MG63 (cell line): Measurements from ENCODE around the gene TMEM108. TPM values are rescaled to one million over a fixed set of nuclear protein-coding genes. Genes with fewer than 3 reads are reported as not detected.

Source experiments
- DNase-seq: peaks from one replicate; pipeline ENCODE4 v3.0.0-alpha.2; 2020
- H3K27me3 ChIP-seq: fragments of 250-450 bp; sonication (Bioruptor Pico); 2 replicates; pipeline ENCODE4 v1.5.1; 2020; ENCODE audit warnings: mild to moderate bottlenecking, moderate library complexity
- H3K36me3 ChIP-seq: fragments of 250-450 bp; sonication (Bioruptor Pico); 2 replicates; pipeline ENCODE4 v1.5.1; 2020; ENCODE audit warnings: mild to moderate bottlenecking, moderate library complexity
- H3K4me3 ChIP-seq: fragments of 250-450 bp; sonication (Bioruptor Pico); 2 replicates; pipeline ENCODE4 v1.5.1; 2020; ENCODE audit warnings: mild to moderate bottlenecking, moderate library complexity
- H3K9me3 ChIP-seq: fragments of 250-450 bp; sonication (Bioruptor Pico); 2 replicates; pipeline ENCODE4 v1.5.1; 2020; ENCODE audit warnings: mild to moderate bottlenecking, moderate library complexity
- total RNA-seq: library from RNA; depleted of rRNA; stranded (reverse); fragments of >200 nt; shearing (Covaris generic); gene quantifications from 2 replicates; pipeline ENCODE4 v1.2.3, GENCODE V29; 2014; ENCODE audit warnings: low replicate concordance

TMEM108 gene
- total RNA-seq, 1 experiment from 2014 or later, result 0.79 TPM

DNA sequence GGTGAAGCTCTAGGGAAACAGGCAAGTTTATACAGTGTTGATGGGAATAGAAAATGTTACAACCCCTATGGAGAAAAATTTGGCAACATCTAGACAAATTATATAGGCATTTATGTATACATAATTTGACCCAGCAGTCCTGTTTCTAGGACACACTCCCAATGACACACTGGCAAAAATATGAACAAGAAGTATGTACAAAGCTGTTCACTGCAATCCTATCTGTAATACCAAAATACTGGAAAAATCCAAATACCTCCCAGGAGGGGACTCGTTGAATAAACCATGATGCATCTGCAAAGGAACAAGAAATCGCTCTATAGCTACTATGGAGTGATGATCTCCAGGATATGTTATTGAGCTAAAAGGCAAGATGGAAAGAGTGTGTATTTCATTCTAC lies 370.2 kb downstream of the TMEM108 start:
- Histone ChIP-seq H3K9me3 (no peaks in the 10 kb centered on the region), H3K36me3 (no peaks in the 10 kb centered on the region), H3K27me3 (no peaks in the 10 kb centered on the region), H3K4me3 (no peak overlapping the region)
- no peak for DNase-seq

DNA sequence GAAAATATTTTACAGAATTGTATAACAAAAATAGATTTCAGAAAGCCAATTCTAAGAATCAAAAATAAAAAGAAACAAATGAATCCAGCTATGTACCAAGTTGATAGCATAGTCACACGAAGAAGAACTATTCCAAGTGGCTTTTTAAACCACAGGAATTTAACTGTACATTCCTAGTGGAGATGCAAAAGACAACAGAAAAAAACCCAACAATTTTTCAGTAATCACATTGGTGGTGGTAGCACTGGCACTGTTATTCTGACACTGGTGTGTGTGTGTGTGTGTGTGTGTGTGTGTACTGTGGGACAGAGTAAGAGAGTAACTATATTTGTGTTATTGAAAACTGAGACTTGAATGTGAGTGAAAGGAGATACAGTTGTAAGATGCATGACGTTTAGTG lies 370.8 kb downstream of the TMEM108 start:
- DNase-seq, result peak; percentile 24
- H3K36me3 ChIP-seq, result no peaks in the 10 kb centered on the region
- H3K27me3 ChIP-seq, result no peaks in the 10 kb centered on the region
- no peak overlapping the region for H3K4me3 ChIP-seq
- H3K9me3 ChIP-seq, result no peaks in the 10 kb centered on the region

DNA sequence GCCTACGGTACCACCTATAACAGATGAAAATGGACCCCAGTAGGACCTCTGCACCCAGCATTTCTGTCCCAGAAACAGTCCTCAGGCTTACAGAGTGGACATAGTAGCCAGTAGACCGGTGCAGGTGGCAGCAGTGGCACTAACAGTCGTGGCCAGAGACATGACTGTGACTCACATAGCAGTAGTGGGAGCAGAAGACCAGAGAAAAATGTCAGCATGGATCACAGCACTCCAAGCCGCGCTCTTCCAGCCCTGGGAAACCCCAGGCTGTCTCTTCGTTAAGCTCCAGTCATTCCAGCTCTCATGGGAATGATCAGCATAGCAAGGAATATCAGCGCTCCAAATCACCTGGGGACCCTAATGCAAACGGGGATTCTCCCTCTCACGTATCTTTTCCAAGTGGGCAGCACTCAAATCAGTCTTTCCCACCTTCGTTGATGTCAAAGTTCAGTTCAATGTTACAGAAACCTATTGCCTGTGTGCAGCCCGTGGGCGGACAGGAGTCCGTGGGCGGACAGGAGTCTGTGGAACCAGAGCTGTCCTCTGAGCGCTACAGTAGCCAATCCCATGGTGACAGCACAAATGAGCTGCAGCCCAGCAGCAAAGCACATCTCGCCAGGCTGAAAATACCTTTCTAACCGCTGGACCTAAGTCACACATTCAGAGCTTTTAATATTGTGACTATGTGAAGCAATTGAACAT lies 372.2 kb downstream of the TMEM108 start:
- DNase-seq, result no peak
- H3K36me3 ChIP-seq, result no peaks in the 10 kb centered on the region
- H3K4me3 ChIP-seq, result no peak overlapping the region
- no peaks in the 10 kb centered on the region for H3K9me3 ChIP-seq
- H3K27me3 ChIP-seq, result no peaks in the 10 kb centered on the region

DNA sequence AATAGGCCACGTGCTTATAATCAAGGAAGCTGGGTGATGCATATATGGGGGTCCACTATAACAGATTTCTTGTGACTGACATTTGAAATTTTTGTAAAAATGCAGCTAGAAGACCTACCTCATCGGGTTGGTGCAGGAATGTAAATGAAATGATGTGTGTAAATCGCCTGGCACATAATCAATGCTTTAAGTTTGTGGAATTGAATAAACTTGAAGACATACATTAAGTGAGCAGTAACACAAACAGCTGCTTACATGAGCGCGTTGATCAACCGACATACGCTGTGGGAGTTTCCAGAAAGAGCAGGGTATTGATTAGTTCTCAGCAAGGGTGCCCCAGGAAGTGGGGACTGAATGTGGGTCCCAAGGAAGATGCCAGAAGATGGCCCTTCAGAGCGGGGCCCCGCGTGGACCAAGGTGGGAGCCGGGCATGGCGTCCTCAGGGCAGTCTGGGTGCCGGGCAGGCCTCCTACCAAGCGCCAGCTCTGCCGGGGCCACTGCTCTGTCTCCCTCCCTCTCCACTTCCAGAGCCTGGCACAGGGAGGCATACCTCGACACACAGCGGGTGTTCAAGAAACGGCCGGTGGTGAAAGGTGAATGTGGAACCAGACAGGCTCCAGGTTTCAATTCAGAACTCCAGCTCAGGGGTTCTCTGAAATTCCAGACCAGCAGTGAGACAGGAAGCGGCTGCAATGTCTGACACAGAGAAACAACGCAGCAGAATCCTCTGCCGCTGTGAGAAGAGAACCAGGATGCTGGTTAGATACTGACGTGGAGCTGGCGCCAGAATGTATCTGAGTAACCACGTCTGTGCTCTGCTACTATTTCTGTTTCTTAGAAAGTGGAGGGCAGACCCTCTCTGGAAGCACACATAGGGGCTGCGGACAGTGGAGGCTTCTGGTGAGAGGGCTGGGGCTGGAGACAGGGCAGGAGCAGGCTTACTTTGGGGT lies 374.3 kb downstream of the TMEM108 start:
- DNase-seq, result peak; percentile 63
- Histone ChIP-seq H3K27me3 (no peaks in the 10 kb centered on the region), H3K4me3 (no peak overlapping the region; the same call in 1 of the 2 replicates), H3K9me3 (no peaks in the 10 kb centered on the region), H3K36me3 (no peaks in the 10 kb centered on the region)

DNA sequence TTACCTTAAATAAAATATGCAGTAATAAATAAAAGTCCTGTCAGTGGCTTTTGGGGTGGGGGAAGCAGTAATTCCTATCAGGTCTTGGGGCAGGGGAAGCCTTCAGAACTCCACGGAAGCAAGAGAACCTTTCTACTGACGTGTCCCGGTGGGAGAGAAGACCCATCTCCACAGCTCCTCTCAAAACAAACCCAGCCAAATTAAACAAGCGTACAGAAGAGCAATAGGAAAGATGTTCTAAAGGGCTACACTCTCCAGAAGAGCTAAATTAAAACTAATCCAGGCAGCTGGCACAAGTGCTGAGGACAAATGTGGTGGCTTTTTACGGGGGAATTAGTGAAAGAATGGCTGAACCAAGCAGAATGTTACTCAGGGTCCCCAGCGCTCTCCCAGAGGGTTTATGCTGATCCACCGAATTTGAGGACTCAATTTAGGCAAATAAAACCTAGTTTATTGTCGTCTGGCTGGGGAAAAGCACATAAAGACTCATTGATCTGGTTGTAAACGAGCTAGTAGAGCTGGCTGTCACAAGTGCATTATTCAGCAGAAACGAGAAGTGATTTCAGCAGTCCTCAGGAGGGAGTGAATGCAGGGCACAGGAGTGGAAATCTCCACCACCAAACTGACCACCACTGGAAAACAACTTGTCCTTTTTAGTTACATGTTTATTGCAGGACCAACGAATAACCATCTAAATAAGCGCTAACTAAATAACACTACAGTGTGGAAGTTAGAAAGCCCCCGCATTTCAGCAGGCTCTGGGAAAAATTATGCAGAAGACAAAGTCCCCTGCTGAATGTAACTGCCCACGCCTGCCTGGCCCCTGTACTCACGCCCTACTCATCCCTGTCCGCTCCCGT lies 375.2 kb downstream of the TMEM108 start:
- H3K27me3 ChIP-seq, result no peaks in the 10 kb centered on the region
- DNase-seq, result peak; percentile 17

DNA sequence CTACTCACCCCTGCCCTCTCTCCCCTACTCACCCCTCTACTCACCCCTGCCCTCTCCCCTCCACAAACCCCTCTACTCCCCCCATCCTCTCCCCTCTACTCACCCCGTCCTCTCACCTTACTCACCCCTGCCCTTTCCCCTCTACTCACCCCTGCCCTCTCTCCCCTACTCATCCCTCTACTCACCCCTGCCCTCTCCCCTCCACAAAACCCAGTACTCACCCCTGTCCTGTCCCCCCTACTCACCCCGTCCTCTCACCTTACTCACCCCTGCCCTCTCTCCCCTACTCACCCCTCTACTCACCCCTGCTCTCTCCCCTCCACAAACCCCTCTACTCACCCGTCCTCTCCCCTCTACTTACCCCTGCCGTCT lies 375.8 kb downstream of the TMEM108 start:
- no peaks in the 10 kb centered on the region for H3K27me3 ChIP-seq
- no peaks in the 10 kb centered on the region; the same call in 1 of the 2 replicates for H3K9me3 ChIP-seq
- DNase-seq, result no peak
- H3K4me3 ChIP-seq, result no peak overlapping the region
- H3K36me3 ChIP-seq, result no peaks in the 10 kb centered on the region

More for the DNA sequence above, 375.2 kb downstream of the TMEM108 start:
- H3K9me3 ChIP-seq, result no peaks in the 10 kb centered on the region; the same call in 1 of the 2 replicates
- no peak overlapping the region for H3K4me3 ChIP-seq
- H3K36me3 ChIP-seq, result no peaks in the 10 kb centered on the region

DNA sequence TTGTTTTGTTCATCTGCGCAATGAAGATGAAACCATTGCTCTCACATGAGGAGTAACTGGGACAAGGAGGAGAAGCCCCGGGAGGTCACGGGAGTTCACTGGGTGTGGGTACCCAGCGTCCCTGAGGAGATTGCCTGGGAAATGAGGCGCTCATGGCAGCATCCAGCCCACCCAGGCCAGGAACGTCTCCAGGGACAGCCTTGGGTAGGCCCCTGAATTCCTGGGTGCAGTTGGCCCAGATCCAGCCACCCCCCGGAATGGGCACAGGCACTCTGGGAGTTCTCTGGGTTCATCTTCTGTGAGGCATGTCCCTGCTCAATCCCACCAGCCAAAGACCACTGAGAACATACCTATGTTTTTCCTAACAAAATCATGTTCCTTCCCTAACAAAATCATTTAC lies 380.2 kb downstream of the TMEM108 start:
- no peaks in the 10 kb centered on the region; the same call in 1 of the 2 replicates for H3K9me3 ChIP-seq
- no peaks in the 10 kb centered on the region for H3K36me3 ChIP-seq
- H3K27me3 ChIP-seq, result no peaks in the 10 kb centered on the region; the same call in 1 of the 2 replicates
- DNase-seq, result no peak
- no peak overlapping the region for H3K4me3 ChIP-seq

DNA sequence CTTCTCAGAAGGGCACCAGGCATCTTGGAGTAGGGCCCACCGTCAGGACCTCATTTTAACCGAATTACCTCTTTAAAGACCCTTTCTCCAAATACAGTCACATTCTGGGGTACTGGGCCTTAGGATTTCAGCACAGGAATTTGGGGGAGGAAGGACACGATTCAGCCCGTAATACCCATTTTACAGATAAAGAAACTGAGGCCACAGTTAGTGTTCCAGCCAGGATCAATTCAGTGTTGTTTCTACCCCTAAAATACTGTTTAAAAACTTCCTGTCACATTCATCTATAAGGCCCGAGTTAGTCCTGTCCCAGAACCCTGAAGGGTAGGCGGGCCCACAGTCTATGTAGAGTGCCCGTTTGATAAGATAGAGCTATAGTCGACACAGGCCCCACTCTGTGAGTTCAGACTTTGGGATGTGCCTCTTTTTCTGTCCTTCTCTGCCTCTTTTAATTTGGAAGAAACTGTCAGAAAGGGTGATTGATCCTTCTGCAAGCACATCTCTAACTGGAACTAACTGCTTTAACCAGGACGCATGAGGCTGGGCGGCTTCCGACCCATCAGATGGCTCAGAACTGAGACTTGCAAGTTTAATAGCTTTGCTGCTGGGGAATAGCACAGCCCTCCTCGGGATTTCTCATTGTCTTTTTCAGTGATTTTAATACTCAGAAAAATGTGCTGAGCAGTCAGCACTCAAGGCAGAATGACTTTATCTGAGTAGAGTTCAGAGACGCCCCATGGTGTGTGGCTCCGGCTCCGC lies 381.1 kb downstream of the TMEM108 start:
- Histone ChIP-seq H3K9me3 (no peaks in the 10 kb centered on the region; the same call in 1 of the 2 replicates), H3K36me3 (no peaks in the 10 kb centered on the region), H3K27me3 (no peaks in the 10 kb centered on the region; the same call in 1 of the 2 replicates), H3K4me3 (no peak overlapping the region)
- no peak for DNase-seq

DNA sequence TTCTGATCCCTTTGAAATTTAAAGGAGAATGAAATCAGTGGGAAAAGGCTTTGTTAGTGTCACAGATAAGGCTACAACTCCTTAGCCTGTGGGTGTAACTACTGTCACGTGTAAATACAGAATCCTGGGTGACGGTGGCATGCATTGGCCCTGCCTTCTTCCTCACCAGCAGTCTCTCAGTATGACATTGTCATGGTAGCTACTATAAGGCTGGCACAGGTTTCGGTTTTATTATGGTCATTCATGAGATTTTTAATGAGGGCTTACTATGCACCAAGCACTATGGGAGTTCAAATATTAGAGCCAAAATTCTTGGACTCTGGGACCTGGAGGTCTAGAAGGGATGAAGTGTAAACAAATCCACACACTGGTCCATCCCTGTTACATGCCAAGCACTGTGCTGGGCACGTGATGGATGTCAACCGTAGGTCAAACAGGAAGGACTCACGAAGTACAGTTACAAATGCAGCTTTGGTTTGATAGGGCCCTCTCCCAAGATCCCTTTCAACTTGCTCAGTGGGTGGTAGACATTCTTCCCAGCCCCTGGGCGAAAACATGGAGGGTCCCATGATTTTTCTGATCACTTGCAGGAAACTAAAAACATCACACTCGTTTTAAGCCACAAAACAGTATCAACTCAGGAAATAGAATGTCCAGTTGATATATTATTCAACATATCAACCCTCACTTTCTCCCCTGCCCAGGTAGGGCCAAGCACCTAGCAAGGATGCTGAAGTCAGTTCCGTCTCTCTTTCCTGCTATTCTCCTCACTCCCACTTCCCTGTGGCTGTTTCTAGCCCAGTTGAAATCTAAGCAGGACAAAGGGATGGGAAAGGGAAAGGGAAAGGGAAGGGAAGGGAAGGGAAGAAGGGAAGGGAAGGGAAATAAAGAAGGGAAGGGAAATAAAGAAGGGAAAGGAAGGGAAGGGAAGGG lies 387.0 kb downstream of the TMEM108 start:
- Histone ChIP-seq H3K36me3 (no peaks in the 10 kb centered on the region), H3K27me3 (no peaks in the 10 kb centered on the region; the same call in 1 of the 2 replicates), H3K4me3 (no peak overlapping the region), H3K9me3 (no peaks in the 10 kb centered on the region)
- no peak for DNase-seq

DNA sequence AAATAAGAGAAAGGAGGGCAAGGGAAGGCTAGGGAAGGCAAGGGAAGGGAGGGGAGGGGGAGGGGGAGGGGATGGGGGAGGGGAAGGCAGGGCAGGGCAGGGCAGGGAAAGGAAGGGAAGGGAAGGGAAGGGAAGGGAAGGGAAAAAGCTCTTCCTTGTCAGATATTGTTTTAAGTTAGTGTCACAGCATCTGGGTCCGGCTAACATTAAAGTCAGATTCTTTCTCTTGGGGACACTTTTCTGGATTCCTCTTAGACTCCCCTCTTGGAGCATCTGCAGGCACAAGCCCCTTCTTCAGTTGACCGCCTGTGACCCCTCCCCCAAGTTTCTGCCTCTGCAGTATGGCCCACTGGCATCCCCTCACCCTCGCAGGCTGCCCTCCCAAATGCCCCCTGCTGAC lies 387.7 kb downstream of the TMEM108 start:
- Histone ChIP-seq H3K36me3 (no peaks in the 10 kb centered on the region), H3K9me3 (no peaks in the 10 kb centered on the region), H3K27me3 (no peaks in the 10 kb centered on the region; the same call in 1 of the 2 replicates), H3K4me3 (no peak overlapping the region)
- DNase-seq, result no peak

DNA sequence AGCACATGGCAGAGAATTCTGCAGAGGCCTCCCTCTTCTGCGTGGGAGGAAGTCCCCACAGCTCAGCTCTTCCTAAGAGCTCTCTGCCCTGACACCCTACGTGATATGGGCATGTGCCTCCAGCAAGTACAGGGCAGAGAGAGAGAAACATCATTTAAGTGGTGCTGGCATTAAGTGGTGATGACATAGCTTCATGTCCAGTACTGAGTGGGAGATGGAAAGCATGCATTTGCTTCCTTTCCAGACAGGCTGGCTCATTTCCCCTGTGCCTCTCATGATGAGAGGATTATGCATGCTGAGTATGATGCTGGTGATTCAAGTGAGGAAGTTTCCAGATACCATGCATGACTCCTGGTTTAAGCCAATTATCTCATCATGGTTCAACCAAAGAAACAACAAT lies 388.5 kb downstream of the TMEM108 start:
- Histone ChIP-seq H3K9me3 (no peaks in the 10 kb centered on the region), H3K4me3 (no peak overlapping the region), H3K27me3 (no peaks in the 10 kb centered on the region; the same call in 1 of the 2 replicates), H3K36me3 (no peaks in the 10 kb centered on the region)
- peak; percentile 94 for DNase-seq

DNA sequence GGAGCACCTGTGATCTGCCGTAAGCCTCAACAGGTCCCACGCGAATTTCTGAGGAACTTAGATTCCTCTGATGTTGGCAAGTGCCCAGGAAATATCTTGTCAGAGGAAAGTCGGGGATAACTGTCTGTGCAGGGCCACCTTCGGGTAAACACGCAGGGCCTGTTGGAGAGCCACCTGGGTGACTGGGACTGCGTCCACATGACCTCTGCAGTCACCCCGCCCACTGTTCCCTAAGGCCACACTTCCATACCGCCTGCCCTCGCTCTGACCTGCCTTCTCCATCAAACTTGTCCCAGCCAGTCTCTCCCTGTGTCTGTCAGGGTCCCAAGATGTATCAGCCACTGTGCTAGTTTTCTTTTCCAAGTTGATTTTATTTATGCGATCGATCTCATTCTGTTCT lies 390.4 kb downstream of the TMEM108 start:
- Histone ChIP-seq H3K4me3 (no peak overlapping the region), H3K36me3 (no peaks in the 10 kb centered on the region), H3K27me3 (no peaks in the 10 kb centered on the region), H3K9me3 (no peaks in the 10 kb centered on the region)
- no peak for DNase-seq

DNA sequence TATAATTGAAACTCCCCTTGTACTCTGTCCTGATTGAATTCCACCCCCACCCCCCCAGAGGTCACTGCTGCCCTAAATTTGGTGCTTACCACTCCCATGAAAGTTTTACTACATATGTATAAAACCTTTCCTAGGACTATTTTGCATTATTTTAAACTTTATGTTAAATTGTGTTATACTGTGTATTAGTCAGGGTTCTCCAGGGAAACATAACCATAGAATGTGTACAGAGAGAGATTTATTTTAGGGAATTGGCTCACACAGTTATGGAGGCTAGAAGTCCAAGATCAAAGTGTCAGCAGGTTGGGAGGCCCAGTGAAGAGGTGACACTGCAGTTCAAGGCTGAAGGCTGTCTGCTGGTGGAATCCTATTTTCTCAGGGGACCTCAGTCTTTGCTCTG lies 390.9 kb downstream of the TMEM108 start:
- no peak for DNase-seq
- Histone ChIP-seq H3K36me3 (no peaks in the 10 kb centered on the region), H3K9me3 (no peaks in the 10 kb centered on the region), H3K27me3 (no peaks in the 10 kb centered on the region), H3K4me3 (no peak overlapping the region)

DNA sequence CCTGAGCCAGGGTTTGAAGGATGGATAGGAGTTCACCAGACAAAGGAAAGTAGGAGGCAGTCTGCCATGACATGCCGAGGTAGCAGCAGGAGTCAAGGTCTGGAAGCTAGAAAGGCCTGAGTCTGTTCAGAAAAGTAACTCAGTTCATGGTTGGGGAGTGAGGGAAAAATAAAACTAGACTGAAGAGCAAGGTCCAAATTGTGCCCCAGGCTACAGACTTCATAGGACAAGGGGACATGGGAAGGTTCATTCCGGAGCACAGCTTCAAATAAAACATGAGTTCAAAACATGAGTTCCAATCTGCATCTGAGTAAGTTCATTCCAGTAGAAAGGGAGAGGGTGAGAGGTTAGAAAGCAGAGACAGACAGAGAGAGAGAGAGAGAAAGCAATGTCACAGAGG lies 401.4 kb downstream of the TMEM108 start:
- no peak overlapping the region for H3K4me3 ChIP-seq
- no peaks in the 10 kb centered on the region for H3K36me3 ChIP-seq
- H3K27me3 ChIP-seq, result no peaks in the 10 kb centered on the region
- DNase-seq, result no peak
- no peaks in the 10 kb centered on the region for H3K9me3 ChIP-seq

DNA sequence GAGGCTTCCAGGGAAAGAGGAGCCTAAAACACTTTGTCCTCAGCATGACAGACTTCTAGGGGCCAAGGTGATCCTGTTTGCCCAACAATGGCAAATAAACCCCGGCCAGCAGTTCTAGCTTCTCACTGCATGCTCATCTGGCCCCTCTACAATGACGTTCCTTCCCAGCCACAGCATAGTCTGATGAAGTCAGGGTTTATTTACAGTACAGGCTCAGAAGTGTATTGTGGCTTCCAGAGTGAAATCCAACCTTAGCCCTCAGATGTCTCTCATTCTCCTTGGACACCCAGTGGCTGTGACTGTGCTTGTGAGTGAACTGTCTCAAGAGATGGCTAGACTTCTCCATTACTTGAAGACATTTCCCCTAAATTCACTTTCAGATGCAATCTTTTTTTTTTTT lies 402.5 kb downstream of the TMEM108 start:
- no peaks in the 10 kb centered on the region for H3K27me3 ChIP-seq
- no peak overlapping the region for H3K4me3 ChIP-seq
- H3K36me3 ChIP-seq, result no peaks in the 10 kb centered on the region
- H3K9me3 ChIP-seq, result no peaks in the 10 kb centered on the region
- DNase-seq, result no peak
